HG03097 (cell line): Measurements from ENCODE around the gene ID2.

Source experiments
- ATAC-seq: cut with Tn5 transposase; IDR thresholded peaks from one replicate; pipeline ENCODE4 v1.9.1; 2021; ENCODE audit not compliant: unreplicated experiment, low FRiP score

Gene ID2, protein sequence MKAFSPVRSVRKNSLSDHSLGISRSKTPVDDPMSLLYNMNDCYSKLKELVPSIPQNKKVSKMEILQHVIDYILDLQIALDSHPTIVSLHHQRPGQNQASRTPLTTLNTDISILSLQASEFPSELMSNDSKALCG

DNA sequence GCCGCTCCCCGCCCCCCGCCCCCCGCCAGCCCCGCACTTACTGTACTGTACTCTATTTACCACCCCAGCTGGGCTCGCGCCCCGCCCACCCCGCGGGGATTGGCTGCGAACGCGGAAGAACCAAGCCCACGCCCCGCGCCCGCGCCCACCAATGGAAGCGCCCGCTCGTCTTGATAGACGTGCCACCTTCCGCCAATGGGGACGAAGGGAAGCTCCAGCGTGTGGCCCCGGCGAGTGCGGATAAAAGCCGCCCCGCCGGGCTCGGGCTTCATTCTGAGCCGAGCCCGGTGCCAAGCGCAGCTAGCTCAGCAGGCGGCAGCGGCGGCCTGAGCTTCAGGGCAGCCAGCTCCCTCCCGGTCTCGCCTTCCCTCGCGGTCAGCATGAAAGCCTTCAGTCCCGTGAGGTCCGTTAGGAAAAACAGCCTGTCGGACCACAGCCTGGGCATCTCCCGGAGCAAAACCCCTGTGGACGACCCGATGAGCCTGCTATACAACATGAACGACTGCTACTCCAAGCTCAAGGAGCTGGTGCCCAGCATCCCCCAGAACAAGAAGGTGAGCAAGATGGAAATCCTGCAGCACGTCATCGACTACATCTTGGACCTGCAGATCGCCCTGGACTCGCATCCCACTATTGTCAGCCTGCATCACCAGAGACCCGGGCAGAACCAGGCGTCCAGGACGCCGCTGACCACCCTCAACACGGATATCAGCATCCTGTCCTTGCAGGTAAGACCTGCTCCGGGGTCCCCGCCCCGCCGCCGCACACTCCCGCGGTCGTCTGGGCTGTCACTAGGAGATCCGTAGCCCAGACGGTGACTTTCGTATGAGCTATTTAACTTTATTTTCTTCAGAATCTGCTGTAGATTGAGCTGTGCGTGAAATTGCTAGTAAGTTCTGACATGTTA is at the start of gene ID2:
Gene ID2, plus strand, starts transcription at position 271 of the 907 bp plus-strand sequence. Its CDS starts 110 bp downstream, at position 381.
- peak; percentile 71 for ATAC-seq

DNA sequence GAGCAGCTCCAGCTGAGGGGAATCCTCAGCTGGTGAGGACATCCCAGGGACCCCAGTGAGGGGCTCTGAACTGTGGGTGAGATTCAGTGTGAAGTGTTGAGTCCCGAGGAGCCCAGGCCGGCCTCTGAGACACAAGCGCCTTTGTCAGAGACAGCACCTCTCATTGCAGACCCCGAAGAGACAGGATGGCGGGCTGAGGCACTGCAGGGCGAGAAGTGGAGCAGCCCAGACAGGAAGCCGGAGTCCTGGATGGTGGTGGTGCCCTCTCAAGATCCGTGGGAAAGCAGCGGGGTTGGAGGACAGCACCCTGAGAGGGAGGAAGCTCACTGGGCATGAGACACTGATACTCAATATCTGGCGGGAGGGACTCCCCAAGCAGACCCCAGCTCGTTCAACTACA is 49.1 kb upstream of the ID2 start:
- no peak for ATAC-seq

DNA sequence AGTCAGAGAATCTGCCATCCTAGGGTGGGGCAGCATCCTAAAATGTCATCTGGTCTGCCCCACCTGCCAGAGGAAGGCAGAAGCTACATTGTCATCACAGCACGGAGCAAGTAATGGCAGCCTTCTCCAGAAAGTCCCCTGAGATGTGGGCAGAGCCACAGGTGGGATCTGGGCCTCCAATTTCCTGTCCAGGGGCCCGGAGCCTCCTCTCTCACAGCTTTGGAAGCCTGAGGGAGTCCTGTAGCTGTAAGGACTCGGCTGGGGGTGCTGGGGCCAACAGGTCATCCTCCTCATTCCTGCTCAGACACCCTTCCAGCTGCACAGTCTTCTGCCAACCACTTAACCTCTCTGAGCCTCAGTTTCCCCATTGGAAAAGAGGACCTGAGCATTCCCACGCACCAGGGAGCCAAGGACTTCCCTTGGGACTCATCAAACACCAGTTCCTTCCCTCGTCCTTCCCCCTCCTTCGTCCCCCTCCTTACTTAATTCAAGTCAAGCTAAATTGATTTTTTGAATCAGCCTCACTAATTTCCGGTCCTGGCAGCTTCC is 48.6 kb upstream of the ID2 start:
- ATAC-seq, result no peak

DNA sequence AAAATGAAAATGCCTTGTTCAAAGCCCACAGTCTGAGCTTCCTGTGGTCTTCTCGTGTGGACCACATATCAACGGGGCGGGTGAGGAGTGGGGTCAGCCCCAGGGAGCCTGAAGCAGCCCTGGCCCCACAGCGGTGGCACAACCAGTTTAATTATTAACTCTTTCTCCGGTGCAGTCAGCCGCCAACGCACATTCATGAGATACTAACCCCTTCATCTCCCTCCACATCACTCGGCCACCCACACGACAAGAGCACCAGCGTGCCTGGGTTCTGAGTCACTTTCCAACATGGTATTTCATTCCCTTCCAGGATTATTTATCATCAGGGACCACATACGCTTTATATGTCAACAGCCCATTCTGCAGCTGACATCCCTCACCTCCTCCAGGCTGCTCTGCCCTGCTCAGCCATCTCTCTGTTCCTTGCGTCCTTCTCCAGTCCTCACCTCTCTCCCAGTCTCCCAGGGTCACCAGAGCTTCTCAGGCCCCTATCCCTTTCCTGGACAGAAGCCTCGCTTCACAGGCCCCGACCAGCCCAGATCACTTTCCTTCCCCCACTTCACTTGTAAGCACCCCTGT is 48.0 kb upstream of the ID2 start:
- ATAC-seq, result no peak

DNA sequence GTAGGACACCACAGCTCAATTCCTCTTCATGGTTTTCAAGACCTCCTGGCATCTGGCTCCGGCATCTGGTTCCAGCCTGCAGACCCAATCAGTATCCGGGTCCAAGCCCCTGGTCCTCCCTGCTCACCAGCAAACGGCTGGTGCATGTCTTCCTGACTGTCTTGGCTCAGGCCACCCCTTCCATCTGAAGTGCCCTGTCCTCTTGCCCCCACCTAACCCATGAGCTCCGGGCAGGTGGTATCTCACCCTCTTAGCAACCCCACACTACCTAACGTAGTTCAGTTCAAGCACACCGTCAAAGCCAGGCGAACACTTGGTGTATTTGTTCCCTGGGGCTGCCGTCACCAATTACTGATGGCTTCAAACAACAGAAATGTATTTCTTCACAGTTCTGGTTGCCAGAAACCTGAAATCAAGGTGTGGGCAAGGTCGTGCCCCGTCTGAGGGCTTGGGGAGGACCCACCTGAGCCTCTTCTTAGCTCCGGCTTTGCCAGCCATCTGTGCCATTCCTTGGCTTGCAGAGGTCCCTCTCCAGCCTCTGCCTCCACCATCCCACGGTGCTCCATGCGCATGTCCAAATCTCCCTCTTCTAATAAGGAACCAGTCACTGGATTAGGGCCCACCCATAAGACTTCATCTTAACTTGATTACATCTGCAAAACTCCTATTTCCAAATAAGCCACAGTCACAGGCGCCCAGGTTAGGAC is 47.2 kb upstream of the ID2 start:
- no peak for ATAC-seq

DNA sequence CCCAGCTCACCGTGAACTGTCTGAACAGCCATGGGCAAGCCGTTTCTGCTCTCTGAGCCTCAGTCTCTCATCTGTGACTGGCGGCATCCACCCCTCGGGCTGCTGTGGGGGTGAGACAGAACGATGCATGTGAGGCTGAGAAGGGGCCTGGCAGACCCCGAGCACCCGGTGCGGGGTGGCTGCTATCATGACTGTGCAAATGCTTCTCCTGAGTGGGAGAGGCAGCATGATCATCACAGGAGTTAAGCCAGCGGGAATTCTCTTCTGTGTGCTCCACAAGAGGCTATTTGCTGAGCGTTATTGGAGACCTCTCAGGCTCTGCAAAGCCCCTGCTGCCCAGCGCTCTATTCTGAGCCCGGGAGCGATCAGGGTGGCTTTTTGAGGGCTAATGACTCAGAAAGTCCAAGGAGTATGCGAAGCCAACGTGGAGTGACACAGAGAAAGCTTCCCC is 45.8 kb upstream of the ID2 start:
- no peak for ATAC-seq

DNA sequence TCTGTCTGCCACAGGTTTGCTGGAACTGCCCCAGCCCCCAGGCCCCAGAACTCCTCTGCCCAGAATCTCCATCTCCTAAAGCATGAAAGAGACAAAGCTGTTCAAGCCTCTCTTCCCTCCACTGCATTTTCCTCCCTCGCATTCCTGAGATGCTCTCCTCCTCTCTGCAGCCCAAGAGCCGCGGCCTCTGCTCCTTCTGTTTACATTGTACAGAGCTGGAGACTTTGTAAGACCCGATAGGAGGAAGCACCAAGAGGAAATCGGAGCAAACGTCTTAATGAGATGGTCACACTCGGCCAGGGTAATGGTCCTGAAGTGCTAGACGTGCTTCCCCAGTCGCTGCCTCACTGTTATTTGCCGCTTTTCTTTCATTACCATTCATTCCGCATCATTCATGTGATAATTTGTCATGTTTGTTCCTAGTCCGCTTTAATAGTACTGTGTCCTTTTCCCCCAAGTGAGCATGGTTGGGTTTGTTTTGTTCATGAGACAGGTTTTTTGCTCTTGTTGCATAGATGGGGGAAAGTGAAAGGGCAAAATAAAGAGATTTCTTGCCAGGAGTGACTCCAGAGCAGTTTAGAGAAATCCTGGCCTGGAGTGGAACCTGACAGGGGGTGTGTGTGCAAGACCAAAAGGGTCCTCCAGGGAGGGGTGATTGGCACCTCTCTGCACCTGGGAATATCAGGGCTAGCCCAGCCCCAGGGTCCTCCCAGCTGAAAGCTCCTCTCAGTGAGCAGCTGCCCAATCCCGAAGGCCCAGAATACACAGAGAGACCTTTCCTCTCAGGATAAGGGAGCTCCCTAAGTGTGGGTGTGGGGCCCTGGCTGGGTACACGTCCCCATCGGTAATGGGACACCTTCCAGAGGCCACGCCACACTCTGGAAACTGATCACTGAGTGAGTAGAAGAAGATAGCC is 44.9 kb upstream of the ID2 start:
- ATAC-seq, result no peak

DNA sequence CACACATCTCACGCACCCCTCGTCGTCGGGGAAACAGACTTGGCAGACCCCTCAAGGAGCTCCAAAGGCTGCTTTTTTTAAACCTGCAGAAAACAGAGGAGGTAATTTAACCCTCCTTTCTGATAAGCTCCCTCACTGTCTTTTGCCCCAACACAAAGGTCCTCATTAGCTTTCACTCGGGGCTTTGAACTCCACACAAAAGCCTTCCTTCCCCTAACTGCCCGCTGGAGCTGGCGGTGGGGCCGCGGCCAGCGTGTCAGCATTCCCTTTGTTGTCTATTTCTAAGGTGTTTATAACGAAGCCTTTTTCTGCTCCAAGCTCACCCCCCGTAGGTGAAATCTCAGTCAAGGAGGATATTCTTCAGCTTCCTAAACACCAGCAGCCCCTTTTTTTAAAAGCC is 43.5 kb upstream of the ID2 start:
- ATAC-seq, result no peak

DNA sequence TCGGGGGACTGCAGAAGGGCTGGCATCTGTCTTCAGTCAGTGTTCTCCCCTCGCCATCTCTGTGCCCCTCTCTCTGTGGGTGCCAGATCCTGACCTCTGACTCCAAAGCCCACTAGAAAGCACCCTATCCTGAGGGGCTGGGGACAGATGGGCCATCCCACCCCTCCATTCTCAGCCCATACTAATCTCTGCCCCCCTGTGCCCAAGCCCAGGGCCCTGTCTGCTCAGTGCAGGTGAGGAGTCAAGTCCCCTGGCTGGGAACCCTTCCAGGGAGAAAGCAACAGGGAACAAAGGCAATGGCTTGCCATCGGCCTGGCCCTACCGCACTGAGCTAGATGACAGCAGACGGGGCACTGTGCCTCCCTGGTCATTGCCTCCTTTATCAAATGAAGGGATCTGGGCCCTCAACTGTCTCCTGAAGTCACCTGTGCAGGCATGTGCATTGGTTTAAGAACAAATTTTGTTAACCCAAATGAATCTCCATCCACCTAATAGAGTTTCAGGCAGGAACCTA is 42.7 kb upstream of the ID2 start:
- no peak for ATAC-seq

DNA sequence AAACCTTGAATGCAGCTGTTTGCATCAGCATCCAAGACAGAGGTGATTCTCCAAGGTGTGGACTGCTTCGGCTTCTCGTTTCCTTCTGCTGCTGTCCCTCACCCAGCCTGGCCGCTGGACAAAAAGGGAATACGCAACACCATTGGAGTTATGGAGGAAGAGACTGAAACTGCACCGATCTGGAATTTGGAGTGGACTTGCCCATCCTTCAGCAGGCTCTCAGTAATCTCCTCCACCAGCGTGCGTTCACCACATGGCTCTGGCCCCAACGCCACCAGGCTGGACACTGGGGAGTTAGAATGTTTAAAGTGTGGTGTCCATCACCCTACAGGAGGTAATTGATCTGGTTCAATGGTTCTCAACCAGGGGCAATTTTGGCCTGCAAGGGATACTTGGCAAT is 41.4 kb upstream of the ID2 start:
- ATAC-seq, result no peak

DNA sequence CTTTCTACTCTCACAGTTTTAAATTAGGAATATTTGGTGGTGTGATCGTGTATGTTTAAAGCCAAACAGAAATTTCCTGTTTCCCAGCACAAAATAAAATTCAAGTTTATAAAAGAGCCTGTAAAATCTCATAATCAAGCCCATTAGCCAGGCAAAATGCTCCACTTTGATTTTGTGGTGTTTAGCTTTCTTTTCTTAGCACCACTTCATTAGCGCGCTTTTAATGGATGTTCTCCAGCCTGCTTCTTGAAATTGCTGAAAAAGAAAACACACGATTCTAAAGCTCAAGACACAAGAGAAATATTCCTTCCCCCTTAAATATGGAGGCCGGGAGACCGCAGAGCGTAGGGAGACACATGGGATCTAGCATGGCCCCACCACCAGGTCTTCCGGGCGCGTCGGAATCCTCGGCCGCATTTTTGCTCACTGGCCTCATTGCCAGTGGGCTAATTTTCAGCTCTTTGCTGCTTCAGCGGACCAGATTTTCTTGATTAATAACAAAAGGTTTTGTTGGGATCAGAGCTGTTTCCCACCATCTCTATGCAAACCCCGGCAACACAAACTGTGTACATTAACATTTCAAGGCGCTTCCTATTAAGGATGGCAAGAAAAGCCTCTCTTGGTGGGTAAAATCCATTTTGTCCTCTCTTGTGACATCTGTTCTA is 40.4 kb upstream of the ID2 start:
- no peak for ATAC-seq

DNA sequence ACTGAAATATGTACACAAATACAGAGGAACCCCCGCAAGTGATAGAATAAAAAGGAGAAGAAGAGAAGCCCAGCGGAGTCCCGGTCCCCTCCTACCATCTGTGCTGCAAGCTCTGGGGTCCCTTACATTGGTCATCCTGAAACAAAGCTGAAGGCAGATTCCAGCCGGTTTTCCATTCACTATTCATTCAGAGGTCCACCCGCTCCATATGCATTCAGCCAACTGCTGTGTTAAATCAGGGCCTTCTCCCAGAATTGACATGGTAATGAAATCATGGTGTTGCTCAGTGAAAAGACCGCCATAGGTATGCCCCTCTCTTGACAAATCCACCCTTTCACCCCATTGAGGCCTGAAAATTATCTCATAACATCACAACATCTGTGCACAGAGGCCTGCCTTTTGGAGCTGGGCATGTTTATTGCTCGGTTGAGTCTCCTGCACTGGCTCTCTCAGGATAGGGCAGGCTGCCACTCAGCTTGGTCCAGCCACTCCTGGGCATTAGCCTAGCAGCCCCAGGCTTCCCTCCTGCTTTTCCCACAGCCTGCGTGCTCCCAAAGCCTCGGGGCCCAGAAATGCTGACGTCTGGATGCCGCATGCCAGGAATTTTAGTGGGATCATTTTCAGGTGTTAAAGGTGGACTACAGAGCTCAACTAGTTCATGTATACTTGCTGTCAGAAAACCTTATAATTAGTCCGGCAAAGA is 39.3 kb upstream of the ID2 start:
- no peak for ATAC-seq

DNA sequence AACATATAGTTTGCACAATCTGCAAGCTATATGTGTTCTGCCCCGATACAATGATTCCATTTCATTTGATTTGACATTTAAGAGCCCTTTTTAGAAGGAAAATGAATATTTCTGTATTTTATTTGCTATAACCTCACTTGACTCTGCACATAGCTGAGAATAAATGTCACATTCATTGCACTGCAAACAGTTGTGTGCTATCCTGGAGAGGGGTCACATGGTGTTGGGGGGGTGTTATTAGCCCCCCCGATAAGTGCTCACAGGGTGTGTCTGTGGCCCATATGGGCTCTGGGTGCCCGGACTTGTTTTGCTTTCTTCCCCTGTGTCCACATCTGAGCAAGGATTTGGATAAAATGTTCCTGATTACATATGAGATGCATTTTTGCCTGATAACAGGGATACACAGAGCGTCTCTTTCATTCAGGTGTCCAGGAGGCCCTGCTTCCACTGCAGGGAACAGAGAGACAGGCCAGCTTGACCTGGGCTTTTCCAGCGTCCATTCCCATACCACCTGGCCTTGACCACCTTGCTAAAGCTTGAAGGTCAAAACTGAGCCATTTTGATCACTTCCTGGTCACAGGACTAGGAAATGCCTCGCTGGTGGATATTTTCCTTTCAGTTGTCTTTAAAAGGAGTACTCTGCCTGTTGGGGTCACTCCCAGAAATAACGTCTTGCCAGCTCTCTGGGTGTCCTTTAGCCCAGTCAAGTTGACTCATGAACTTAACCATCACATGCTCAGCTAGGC is 38.4 kb upstream of the ID2 start:
- no peak for ATAC-seq

DNA sequence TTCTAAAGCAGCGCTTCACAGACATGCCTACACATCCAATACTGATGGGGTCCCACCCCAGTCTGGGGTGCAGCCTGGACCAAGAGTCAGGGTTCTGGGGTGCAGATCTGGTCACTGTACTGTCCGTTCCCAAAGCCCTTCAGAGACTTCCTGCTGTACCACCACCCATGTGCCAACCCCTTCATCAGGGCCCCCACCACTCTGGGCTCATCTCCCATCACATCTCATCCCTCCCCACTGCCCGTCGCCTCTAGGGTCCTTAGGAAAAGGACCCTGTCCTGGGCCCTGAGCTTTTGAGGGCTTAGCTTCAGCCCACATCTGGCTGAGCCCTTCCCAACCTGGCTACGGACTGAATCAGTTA is 37.9 kb upstream of the ID2 start:
- no peak for ATAC-seq

DNA sequence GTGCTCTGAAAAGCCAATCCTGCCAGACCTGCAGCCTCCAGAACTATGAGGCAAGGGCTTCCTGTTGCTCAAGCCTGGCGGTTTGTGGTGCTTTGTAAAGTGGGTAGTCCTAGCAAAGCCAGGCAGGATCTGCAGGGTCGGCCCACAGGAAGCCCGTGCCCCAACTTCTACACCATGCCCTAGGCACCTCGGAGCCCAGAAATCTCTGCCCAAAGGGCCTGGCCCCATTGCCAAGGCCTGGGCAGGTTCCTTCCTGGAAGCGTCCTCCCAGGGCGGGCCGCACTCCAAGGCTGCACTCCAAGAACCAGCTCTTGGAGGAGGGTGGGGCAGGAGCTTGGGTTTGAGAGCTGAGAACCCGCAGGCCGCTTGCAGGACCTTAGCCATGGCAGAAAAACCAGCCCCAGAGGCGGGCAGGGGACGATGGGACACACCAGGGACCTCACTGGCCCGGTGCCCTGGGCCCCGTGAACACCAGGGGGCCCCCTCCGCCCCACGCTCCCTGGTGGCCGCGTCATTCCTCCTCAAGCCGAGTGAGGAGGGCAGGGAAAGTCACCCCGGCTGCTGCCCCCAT is 37.2 kb upstream of the ID2 start:
- no peak for ATAC-seq

DNA sequence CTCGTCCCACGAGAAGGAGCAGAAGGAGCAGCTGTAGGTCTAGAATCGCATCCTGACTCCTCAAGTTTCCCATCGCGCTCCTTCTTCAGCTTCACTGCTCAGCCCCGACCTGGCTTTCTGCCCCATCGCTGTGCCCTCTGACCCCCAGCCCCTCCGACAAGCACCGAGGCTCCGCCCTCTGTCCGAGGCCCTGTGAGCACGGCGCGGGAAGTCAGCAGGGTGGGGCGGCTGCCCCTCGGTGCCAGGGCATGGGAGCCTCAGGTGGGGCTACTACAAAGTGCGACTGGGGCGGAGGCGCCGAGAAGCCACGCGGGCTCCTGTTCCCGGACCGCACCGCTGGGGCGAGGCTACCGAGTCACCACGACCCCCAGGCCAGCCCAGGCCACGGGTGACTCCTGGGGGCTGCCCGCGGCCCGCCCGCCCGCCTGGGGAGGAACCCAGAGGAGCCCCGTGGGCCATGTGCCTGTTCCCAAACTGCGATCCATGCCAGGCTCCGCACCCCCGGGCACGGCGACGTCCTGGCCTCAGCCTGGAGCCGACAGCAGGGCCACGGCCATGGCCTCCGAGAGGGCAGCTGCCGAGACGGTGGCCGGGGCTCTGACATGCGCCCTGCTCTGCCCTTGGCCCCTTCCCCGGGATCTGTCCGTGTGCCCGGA is 36.6 kb upstream of the ID2 start:
- no peak for ATAC-seq
